Epithelial cell of proximal tubule (primary cell): ENCODE data around the gene PLPPR2. TPM values are rescaled to one million over a fixed set of nuclear protein-coding genes. Genes with fewer than 3 reads are reported as not detected.
"Not testable (repeated sequence)": the region's sequence is repeated elsewhere in the genome, so short reads cannot be mapped to it uniquely, and the experiment has no call there.

Source experiments
- DNase-seq: peaks from one replicate; pipeline ENCODE4 v3.0.0-alpha.2; 2011; ENCODE audit warnings: low read depth
- H3K4me3 ChIP-seq: 2 replicates; pipeline ENCODE4 v1.5.1; 2011; ENCODE audit warnings: low read depth, mild to moderate bottlenecking, low read length
- total RNA-seq: library from RNA; depleted of rRNA; stranded (reverse); fragments of >200 nt; gene quantifications from 2 replicates; pipeline ENCODE4 v1.2.3, GENCODE V29; 2015
- TF ChIP-seq, protein P1 (sequence below): conservative IDR thresholded peaks from 2 replicates; pipeline ENCODE4 v1.5.1; 2012; ENCODE audit warnings: low read depth, mild to moderate bottlenecking, low read length

PLPPR2 gene
- total RNA-seq, 1 donor from 2014 or later, result 6.2 TPM

GRCh38 chr19:11375143-11375948 lies 20.1 kb downstream of the PLPPR2 start:
- peak overlapping the region; percentile 82 for H3K4me3 ChIP-seq
- no peak for DNase-seq
- TF ChIP-seq, protein P1, sequence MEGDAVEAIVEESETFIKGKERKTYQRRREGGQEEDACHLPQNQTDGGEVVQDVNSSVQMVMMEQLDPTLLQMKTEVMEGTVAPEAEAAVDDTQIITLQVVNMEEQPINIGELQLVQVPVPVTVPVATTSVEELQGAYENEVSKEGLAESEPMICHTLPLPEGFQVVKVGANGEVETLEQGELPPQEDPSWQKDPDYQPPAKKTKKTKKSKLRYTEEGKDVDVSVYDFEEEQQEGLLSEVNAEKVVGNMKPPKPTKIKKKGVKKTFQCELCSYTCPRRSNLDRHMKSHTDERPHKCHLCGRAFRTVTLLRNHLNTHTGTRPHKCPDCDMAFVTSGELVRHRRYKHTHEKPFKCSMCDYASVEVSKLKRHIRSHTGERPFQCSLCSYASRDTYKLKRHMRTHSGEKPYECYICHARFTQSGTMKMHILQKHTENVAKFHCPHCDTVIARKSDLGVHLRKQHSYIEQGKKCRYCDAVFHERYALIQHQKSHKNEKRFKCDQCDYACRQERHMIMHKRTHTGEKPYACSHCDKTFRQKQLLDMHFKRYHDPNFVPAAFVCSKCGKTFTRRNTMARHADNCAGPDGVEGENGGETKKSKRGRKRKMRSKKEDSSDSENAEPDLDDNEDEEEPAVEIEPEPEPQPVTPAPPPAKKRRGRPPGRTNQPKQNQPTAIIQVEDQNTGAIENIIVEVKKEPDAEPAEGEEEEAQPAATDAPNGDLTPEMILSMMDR, result no peak

- peak; percentile 68 for DNase-seq
- no peak overlapping the region for H3K4me3 ChIP-seq
- TF ChIP-seq, protein P1, result no peak
Measured at GRCh38 chr19:11377237-11377636, 22.0 kb downstream of the PLPPR2 start.

- no peak overlapping the region for H3K4me3 ChIP-seq
- DNase-seq, result no peak
- TF ChIP-seq, protein P1, result no peak
Measured at GRCh38 chr19:11377756-11378155, 22.5 kb downstream of the PLPPR2 start.

- no peak overlapping the region for H3K4me3 ChIP-seq
- no peak for DNase-seq
- TF ChIP-seq, protein P1, result peak; percentile 59
Measured at GRCh38 chr19:11378319-11379189, 23.3 kb downstream of the PLPPR2 start.

DNA sequence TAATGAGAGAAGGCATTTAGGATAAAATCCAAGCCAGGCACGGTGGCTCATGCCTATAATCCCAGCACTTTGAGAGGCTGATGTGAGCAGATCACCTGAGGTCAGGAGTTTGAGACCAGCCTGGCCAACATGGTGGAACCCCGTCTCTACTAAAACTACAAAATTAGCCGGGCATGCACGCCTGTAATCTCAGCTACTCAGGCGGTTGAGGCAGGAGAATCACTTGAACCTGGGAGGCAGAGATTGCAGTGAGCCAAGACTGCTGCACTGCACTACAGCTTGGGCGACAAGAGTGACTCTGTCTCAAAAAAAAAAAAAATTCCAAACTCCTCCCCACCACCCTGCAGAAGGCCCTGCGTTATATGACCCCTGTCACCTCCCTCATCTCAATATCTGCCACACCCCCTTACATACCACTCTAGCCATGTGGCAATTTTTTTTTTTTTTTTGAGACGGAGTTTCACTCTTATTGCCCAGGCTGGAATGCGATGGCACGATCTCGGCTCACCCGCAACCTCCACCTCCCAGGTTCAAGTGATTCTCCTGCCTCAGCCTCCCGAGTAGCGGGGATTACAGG lies 24.1 kb downstream of the PLPPR2 start:
- not testable (repeated sequence) for H3K4me3 ChIP-seq, DNase-seq

DNA sequence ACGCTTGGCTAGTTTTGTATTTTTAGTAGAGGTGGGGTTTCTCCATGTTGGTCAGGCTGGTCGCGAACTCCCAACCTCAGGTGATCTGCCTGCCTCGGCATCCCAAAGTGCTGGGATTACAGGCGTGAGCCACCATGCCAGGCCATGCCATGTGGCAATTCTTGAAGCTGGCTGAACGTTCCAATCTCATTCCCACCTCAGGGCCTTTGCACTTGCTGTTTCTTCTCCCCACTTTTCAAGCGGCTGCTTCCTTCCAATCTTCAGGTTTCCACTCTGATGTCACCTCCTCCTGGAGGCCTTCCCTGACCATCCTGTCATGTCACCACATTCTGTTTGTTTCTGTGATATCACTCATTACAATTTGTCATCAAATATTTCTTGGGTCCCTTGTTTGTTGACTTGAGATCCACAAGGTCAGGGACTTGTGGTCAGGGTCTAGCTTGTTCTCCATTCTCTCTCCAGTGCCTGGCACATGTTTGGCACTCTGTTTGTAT lies 24.7 kb downstream of the PLPPR2 start:
- no peak overlapping the region for H3K4me3 ChIP-seq
- TF ChIP-seq, protein P1, result no peak
- DNase-seq, result no peak
